ENCODE data around the gene EXOC3.
"Not testable (repeated sequence)": the region's sequence is repeated elsewhere in the genome, so short reads cannot be mapped to it uniquely, and the experiment has no call there.

EXOC3 gene

DNA sequence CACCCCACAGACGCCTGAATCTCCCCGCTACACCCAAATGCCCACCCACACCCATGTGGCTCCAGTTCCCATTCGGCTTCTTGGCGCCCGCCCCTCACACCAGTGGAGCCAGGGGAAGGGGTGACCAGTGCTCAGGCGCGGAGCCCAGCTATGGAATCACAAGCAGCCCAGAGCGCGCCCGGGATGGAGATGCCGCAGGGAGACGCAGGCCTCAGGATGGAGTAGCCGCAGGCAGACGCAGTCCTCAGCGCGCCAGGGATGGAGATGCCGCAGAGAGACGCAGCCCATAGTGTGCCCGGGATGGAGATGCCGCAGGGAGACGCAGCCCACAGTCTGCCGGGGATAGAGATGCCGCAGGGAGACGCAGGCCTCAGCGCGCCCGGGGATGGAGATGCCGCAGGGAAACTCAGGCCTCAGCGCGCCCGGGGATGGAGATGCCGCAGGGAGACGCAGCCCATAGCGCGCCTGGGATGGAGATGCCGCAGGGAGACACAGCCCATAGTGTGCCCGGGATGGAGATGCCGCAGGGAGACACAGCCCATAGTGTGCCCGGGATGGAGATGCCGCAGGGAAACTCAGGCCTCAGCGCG, 65.1 kb downstream of the EXOC3 start:
- not testable (repeated sequence) for DNase-seq

- no peak for DNase-seq
Observed at GRCh38 chr5:509611-510185, 66.7 kb downstream of the EXOC3 start.

DNA sequence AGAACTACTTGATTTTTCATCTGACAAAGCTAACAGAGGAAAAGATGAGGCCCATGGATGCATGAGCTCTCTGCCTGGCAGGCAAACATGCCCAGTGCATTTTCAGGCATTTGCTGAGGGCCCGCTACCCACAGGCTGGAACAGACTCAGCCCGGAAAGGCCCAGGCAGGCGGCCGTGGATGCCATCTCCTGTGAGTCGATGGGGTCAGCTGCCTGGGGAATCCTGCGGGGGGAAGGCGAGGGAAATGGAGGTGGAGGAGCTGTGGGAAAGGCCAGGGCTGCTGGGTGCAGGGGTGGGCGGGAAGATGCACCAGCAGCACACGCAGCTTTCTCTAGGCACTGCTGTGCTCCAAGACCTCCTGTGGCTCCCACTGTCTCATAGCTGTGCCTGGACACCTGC, 67.5 kb downstream of the EXOC3 start:
- DNase-seq, result no peak

- no peak for DNase-seq
Observed at GRCh38 chr5:511476-511875, 68.5 kb downstream of the EXOC3 start.

DNA sequence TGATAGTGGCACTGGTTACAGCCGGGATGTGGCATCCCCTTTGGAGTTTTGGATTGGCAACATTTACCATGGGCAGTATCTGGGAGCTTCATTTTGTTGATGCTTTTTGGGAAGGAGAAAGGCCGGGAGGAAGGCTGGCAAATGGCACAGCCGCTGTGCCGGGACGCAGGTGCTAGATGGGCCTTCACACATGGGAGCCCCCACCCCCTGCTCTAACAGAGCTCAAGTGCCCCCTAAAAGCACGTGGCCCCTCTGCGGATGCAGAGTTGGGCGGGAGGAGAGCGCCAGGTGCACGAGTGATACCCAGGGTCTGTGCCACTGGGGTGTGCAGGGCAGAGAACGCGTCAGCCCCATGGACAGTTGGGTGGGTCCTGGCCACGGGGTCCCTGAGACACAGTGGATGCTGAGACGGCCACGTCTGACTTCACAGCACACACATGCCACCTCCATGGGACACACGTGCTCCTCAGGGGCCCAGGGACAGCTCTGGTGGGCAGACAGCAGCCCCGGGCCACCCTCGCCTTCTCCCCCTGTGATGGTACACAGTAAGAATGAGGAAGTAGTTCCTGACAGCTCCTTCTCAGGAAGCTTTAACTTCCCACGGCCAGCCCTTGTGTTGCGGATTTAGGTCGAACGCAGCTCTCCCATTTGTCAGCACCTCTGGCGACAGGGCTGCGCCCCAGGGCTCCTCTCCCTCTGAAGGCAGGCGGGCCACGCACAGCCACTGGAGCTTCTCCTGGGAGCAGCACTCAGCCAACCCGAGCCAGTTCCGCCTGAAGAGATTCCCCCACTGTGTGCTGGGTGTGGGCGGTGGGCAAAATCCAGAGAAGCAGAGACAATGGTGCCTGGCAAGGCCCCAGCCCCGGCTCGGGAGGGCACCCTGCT, 70.5 kb downstream of the EXOC3 start:
- DNase-seq, result no peak

DNA sequence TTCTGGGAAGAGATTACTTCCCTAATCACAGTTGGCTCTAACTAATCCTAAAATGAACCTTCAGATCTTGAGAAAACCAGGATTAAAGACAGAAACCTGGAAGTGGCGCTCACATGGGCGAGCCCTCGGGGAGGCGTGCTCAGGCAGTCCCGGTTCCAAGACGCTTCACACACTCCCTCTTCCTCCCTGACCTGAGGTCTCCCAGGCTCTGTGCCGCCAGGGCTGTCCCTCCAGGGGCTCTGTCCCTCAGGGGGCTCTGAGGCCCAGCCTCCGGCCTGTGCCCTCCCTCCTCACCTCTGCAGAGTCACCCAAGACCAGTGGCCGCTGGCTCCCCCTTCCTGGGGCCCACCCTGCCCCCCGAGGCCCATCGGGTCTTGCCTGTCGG, 71.1 kb downstream of the EXOC3 start:
- DNase-seq, result no peak

- no peak for DNase-seq
Observed at GRCh38 chr5:514673-515072, 71.7 kb downstream of the EXOC3 start.

DNA sequence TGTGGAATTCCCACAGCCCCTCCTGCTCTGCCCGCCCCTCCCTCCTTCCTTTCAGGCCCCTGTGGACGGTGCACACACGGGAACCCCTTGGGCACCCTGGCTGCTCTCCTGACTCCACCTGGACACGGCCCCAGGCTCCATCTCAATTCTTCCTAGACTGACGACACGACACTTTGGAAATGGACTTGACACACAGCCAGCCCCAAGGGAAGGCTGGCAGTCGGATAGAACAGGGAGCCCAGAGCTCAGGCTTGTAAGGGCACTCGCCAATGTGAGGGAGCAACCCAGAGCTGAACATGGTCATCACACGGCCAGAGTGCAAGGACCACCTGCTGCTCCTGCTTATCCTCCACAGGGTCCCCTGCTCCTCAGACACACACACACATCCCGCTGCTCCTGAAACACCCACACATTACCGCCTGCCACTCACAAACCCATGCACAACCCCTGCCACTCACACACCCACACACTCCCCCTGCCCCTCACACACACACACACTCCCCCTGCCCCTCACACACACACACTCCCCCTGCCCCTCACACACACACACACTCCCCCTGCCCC, 72.4 kb downstream of the EXOC3 start:
- DNase-seq, result no peak

DNA sequence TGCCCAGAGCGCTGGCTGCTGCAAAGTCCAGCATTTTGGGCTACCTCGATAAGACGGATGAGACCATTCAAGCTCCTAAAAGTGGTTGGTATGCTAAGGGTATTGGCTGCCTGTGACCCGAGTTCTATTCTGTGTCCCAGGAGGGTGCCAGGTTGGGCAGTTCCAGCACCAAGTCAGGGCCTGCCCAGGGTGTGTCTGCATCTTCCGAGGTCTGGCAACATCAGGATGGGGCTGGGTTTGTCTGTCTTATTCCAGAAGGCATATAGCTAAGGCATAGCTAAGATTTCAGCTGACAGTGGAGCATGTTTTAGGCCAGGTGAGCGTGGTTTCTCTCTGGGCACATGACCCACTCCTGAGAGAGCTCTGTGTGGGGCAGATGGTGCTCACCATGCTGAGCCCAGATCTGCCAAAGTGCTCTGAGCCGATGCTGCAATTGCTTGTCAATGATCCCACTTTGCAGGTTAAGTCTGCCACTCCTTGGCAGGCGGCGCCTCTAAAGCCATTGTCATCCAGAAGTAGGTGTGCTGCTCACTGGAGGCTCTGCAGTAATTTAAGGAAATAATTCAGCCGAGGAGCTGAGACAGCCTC, 73.5 kb downstream of the EXOC3 start:
- DNase-seq, result no peak
